OCI-LY1 (cell line): ENCODE results near the gene BTBD6.
"Not testable (repeated sequence)": the region's sequence is repeated elsewhere in the genome, so short reads cannot be mapped to it uniquely, and the experiment has no call there.

Experiments used
- H2AFZ ChIP-seq: fragments of 200-600 bp; sonication (generic), shearing (Covaris generic); 2 replicates; pipeline ENCODE4 v1.6.0; 2014; ENCODE audit warnings: antibody characterized with exemption, mild to moderate bottlenecking, low read length
- H3F3A ChIP-seq: fragments of 200-600 bp; sonication (generic), shearing (Covaris generic); 2 replicates; pipeline ENCODE4 v1.6.0; 2014; ENCODE audit warnings: mild to moderate bottlenecking, antibody characterized with exemption, low read length, moderate library complexity; ENCODE audit not compliant: insufficient read depth
- H3K27ac ChIP-seq: fragments of 200-600 bp; sonication (generic); 2 replicates; pipeline ENCODE4 v1.5.1; 2014; ENCODE audit warnings: low read length, mixed run types, mild to moderate bottlenecking, low read depth; ENCODE audit not compliant: poor library complexity, severe bottlenecking
- H3K27me3 ChIP-seq: fragments of 200-600 bp; sonication (generic); 2 replicates; pipeline ENCODE4 v1.6.0; 2014; ENCODE audit warnings: antibody characterized with exemption, mild to moderate bottlenecking, low read length, moderate library complexity; ENCODE audit not compliant: insufficient read depth
- H3K36me3 ChIP-seq: fragments of 200-600 bp; sonication (generic); 2 replicates; pipeline ENCODE4 v1.6.1; 2014; ENCODE audit warnings: mild to moderate bottlenecking, antibody characterized with exemption, low read length, moderate library complexity, mixed read lengths; ENCODE audit not compliant: insufficient read depth
- H3K4me1 ChIP-seq: fragments of 200-600 bp; sonication (generic); 2 replicates; pipeline ENCODE4 v1.5.1; 2014; ENCODE audit warnings: mild to moderate bottlenecking, low read length, moderate library complexity; ENCODE audit not compliant: insufficient read depth, severe bottlenecking
- H3K4me2 ChIP-seq: fragments of 200-600 bp; sonication (generic), shearing (Covaris generic); 2 replicates; pipeline ENCODE4 v1.6.1; 2014; ENCODE audit warnings: low read length
- H3K4me3 ChIP-seq: fragments of 200-600 bp; sonication (generic); 2 replicates; pipeline ENCODE4 v1.5.1; 2014; ENCODE audit warnings: low read length, low read depth, mild to moderate bottlenecking, mixed read lengths; ENCODE audit not compliant: poor library complexity, severe bottlenecking
- H3K79me2 ChIP-seq: fragments of 200-600 bp; shearing (Covaris generic); 2 replicates; pipeline ENCODE4 v1.6.1; 2016; ENCODE audit warnings: mixed run types, low read length, mixed read lengths; ENCODE audit not compliant: insufficient read depth
- H3K9ac ChIP-seq: fragments of 200-600 bp; sonication (generic), shearing (Covaris generic); 2 replicates; pipeline ENCODE4 v1.6.1; 2014; ENCODE audit warnings: mild to moderate bottlenecking, low read length, mixed read lengths
- H3K9me2 ChIP-seq: fragments of 200-600 bp; sonication (generic), shearing (Covaris generic); 2 replicates; pipeline ENCODE4 v1.6.1; 2014; ENCODE audit warnings: low read depth, mild to moderate bottlenecking, low read length, mixed read lengths
- H3K9me3 ChIP-seq: fragments of 200-600 bp; shearing (Covaris generic); 2 replicates; pipeline ENCODE4 v1.6.1; 2014; ENCODE audit warnings: low read length, mixed read lengths
- H4K20me1 ChIP-seq: fragments of 200-600 bp; sonication (generic), shearing (Covaris generic); 2 replicates; pipeline ENCODE4 v1.6.0; 2016; ENCODE audit warnings: mild to moderate bottlenecking, low read length; ENCODE audit not compliant: insufficient read depth
- EZH2 ChIP-seq: fragments of 200-600 bp; sonication (generic), shearing (Covaris generic); IDR thresholded peaks from 2 replicates; pipeline ENCODE4 v1.8.0; 2017; ENCODE audit warnings: borderline replicate concordance, mixed run types, mild to moderate bottlenecking, antibody characterized with exemption, low read length, moderate library complexity, mixed read lengths
- TF ChIP-seq, protein P1 (sequence below): fragments of 200-600 bp; sonication (generic), shearing (Covaris generic); IDR thresholded peaks from 2 replicates; pipeline ENCODE4 v1.5.1; 2017; ENCODE audit warnings: mild to moderate bottlenecking, antibody characterized with exemption, low read length, moderate library complexity, mixed read lengths

The BTBD6 gene

DNA sequence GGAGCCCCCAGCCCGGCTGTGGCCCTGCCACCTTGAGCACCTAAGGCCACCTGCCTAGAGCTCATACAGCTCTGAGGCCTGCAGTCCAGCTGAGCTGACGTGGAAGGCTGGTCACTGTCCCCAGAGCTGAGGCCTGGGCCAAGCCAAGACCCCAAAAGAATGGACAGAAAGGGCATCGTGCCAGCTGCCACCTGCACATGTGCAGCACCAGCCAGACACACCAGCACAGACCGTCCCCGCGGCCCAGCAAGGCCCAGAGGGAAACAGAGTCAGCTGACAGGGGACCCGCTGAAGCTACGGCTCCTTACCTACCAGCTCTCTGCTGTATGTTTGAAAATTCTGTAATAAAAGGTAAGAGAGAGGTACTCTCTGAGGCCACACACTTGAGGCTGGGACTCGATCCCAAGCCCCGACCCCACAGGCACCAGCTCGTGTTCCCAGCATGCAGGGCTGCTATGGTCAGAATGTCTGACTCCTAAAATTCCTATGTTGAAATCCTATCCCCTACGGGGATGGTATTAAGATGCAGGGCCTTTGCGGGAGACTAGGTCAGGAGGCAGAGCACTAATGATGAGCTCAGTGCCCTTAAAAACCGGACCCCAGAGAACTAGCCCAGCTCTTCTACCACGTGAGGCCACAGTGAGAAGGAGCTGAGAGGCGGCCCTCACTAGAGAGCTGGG lies 27.1 kb downstream of the BTBD6 start:
- Histone ChIP-seq H4K20me1 (no peaks in the 10 kb centered on the region), H3K27ac (no peak overlapping the region), H3K36me3 (no peaks in the 10 kb centered on the region), H3K9ac (no peak overlapping the region), H2AFZ (no peak overlapping the region), H3F3A (no peaks in the 10 kb centered on the region), H3K4me1 (no peaks in the 10 kb centered on the region), H3K79me2 (no peaks in the 10 kb centered on the region), H3K4me2 (no peak overlapping the region), H3K4me3 (no peak overlapping the region), H3K9me2 (no peaks in the 10 kb centered on the region), H3K9me3 (no peaks in the 10 kb centered on the region), H3K27me3 (0 out of 2 replicates have a peak, but pooled peaks cover 4% of the 10 kb centered on the region)
- TF ChIP-seq, protein P1, sequence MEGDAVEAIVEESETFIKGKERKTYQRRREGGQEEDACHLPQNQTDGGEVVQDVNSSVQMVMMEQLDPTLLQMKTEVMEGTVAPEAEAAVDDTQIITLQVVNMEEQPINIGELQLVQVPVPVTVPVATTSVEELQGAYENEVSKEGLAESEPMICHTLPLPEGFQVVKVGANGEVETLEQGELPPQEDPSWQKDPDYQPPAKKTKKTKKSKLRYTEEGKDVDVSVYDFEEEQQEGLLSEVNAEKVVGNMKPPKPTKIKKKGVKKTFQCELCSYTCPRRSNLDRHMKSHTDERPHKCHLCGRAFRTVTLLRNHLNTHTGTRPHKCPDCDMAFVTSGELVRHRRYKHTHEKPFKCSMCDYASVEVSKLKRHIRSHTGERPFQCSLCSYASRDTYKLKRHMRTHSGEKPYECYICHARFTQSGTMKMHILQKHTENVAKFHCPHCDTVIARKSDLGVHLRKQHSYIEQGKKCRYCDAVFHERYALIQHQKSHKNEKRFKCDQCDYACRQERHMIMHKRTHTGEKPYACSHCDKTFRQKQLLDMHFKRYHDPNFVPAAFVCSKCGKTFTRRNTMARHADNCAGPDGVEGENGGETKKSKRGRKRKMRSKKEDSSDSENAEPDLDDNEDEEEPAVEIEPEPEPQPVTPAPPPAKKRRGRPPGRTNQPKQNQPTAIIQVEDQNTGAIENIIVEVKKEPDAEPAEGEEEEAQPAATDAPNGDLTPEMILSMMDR = no peak
- no peak for TF ChIP-seq EZH2

DNA sequence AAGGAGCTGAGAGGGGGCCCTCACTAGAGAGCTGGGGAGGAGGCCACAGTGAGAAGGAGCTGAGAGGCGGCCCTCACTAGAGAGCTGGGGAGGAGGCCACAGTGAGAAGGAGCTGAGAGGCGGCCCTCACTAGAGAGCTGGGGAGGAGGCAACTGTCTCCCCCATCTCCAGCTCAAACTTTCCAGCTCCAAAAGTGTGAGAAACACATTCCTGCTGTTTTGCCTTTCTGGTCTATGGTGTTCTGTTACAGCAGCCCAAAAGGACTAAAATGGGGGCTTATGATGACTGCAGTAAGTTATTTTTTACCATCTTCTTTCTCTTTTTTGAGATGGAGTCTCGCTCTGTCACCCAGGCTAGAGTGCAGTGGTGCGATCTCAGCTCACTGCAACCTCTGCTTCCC lies 29.1 kb downstream of the BTBD6 start:
- H3K4me1 ChIP-seq, H3K27me3 ChIP-seq, H3F3A ChIP-seq, H3K27ac ChIP-seq, H3K4me2 ChIP-seq, H3K9ac ChIP-seq, H2AFZ ChIP-seq, H4K20me1 ChIP-seq, H3K4me3 ChIP-seq, H3K9me3 ChIP-seq, H3K36me3 ChIP-seq, H3K79me2 ChIP-seq, H3K9me2 ChIP-seq: not testable (repeated sequence)

DNA sequence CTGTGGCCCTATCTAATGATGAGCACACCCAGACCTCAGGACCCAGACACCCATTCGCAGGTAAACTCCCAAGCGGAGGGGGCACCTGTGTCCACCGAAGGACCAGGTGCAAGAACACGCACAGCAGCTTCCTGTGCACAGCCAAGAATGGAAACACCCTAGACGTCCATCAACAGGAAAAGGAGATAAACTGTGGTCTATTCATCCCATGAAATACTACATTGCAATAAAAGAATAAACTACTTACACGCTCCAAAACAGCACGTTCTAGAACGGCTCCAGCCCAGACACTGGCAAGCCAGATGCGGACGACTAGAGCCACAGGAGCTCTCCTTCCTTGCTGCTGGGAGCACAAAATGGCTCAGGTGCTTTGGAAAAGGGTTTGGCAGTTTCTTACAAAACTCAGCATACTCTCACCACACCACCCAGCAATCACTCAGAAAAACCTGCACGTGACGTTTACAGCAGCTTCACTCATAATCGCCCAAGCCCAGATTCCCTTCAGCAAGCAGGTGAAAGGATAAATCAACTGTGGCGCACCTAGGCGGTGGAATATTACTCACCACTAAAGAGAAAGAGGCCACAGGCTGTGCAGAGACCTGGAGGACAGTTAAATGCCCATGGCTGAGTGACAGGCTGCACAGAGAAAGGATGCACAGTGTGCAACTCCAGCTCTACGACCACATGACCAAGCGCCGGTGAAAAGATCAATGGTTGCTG lies 31.5 kb downstream of the BTBD6 start:
- H3K4me3 ChIP-seq = no peak overlapping the region
- H3K27me3 ChIP-seq = peaks cover 6% of the 10 kb centered on the region; the same call in 1 of the 2 replicates
- no peak overlapping the region for H2AFZ ChIP-seq
- TF ChIP-seq, protein P1 = no peak
- TF ChIP-seq EZH2 = no peak
- no peak overlapping the region for H3K4me2 ChIP-seq
- H3F3A ChIP-seq = no peaks in the 10 kb centered on the region
- peaks cover 4% of the 10 kb centered on the region for H3K36me3 ChIP-seq
- H4K20me1 ChIP-seq = 0 out of 2 replicates have a peak, but pooled peaks cover 4% of the 10 kb centered on the region
- no peaks in the 10 kb centered on the region for H3K9me3 ChIP-seq
- H3K4me1 ChIP-seq = no peaks in the 10 kb centered on the region
- no peaks in the 10 kb centered on the region for H3K9me2 ChIP-seq
- H3K79me2 ChIP-seq = no peaks in the 10 kb centered on the region
- H3K27ac ChIP-seq = no peak overlapping the region
- no peak overlapping the region for H3K9ac ChIP-seq
